HepG2 (cell line): ENCODE measurements around the gene IQCH. TPM values are rescaled to one million over a fixed set of nuclear protein-coding genes. Genes with fewer than 3 reads are reported as not detected.

Source experiments
- ATAC-seq: fragments of 200-7000 bp; cut with Tn5 transposase; 3 replicates; pipeline ENCODE4 v1.9.1; 2020; ENCODE audit warnings: mild to moderate bottlenecking, moderate library complexity
- BruUV-seq: library from RNA; stranded (reverse); fragments of 400-500 nt; replicated peaks from 2 replicates; lab custom pipeline; 2021; lab: Mats Ljungman, UMichigan
- CTCF ChIA-PET: fragments of 300-600 bp; formaldehyde crosslinking; extraction: SDS; loops from one replicate; lab custom pipeline; 2021; ENCODE audit warnings: low total read pairs, inconsistent platforms, low intra/inter-chr PET ratio; lab: Yijun Ruan, JAX
- POLR2A ChIA-PET: fragments of 350-600 bp; sonication (Branson Sonifier 250); formaldehyde crosslinking; loops from one replicate; lab custom pipeline; 2020; ENCODE audit warnings: antibody characterized with exemption, inconsistent platforms; lab: Yijun Ruan, JAX
- DNase-seq: peaks from one replicate; pipeline ENCODE4 v3.0.0-alpha.2; 2015; ENCODE audit warnings: low spot score
- FAIRE-seq: peaks from 3 replicates; lab custom pipeline; 2011; peaks lifted over from hg19 to GRCh38; lab: Jason Lieb, UNC
- H2AFZ ChIP-seq: one replicate; pipeline ENCODE4 v1.6.1; 2011; ENCODE audit warnings: low read length, inconsistent platforms
- H3K27ac ChIP-seq: fragments of 300-600 bp; 3 replicates; pipeline ENCODE4 v1.8.0; 2011; ENCODE audit warnings: mixed run types, mild to moderate bottlenecking, mixed read lengths, low read length, inconsistent platforms; ENCODE audit not compliant: insufficient read depth; ENCODE audit errors: extremely low read length
- H3K27me3 ChIP-seq, 2 experiments: fragments of 200-600 bp in 1 of 2; 2 replicates in 1 of 2; 3 replicates in 1 of 2; pipeline versions ENCODE4 v1.6.0 to v1.8.0; 2011; ENCODE audit warnings: low read length in 2 of 2, mild to moderate bottlenecking in 2 of 2, moderate library complexity in 2 of 2, inconsistent platforms in 1 of 2; ENCODE audit not compliant: insufficient read depth in 2 of 2, control insufficient read depth in 1 of 2
- H3K36me3 ChIP-seq, 2 experiments: fragments of 200-600 bp in 1 of 2; replicated peaks in 1 of 2; 2 replicates in 1 of 2; 3 replicates in 1 of 2; pipeline versions ENCODE4 v1.5.1 to v1.8.0; 2011; ENCODE audit warnings: low read length in 2 of 2, inconsistent platforms in 1 of 2; ENCODE audit not compliant: insufficient read depth in 2 of 2, control insufficient read depth in 1 of 2
- H3K4me1 ChIP-seq: 2 replicates; pipeline ENCODE4 v1.5.1; 2012; ENCODE audit warnings: low read length, inconsistent platforms; ENCODE audit not compliant: insufficient read depth
- H3K4me2 ChIP-seq: 2 replicates; pipeline ENCODE4 v1.6.0; 2011; ENCODE audit warnings: low read depth, low read length, inconsistent platforms
- H3K4me3 ChIP-seq, 3 experiments: fragments of 200-600 bp in 1 of 3; sonication (generic), shearing (Covaris generic) in 1 of 3; replicated peaks in 1 of 3; 2 replicates each; pipeline ENCODE4 v1.5.1; 2011 to 2016; ENCODE audit warnings: low read length in 3 of 3, inconsistent platforms in 2 of 3, low read depth in 2 of 3, mild to moderate bottlenecking in 2 of 3, control low read depth in 1 of 3, mixed read lengths in 1 of 3; ENCODE audit not compliant: insufficient read depth in 1 of 3
- H3K79me2 ChIP-seq: one replicate; pipeline ENCODE4 v1.6.1; 2011; ENCODE audit warnings: low read length, inconsistent platforms; ENCODE audit not compliant: insufficient read depth
- H3K9ac ChIP-seq: 2 replicates; pipeline ENCODE4 v1.6.0; 2011; ENCODE audit warnings: mild to moderate bottlenecking, low read depth, low read length, inconsistent platforms; ENCODE audit not compliant: insufficient read depth
- H3K9me3 ChIP-seq: 2 replicates; pipeline ENCODE4 v1.5.1; 2012; ENCODE audit warnings: mild to moderate bottlenecking, low read length
- H4K20me1 ChIP-seq: 2 replicates; pipeline ENCODE4 v1.6.0; 2011; ENCODE audit warnings: inconsistent platforms, mild to moderate bottlenecking, low read length, moderate library complexity; ENCODE audit not compliant: insufficient read depth
- HDAC2 ChIP-seq: sonication (generic); formaldehyde crosslinking; IDR thresholded peaks from 2 replicates; pipeline ENCODE4 v1.4.0; 2020; ENCODE audit warnings: missing genetic modification reagents
- HDAC6 ChIP-seq: fragments of 200-600 bp; sonication (generic); IDR thresholded peaks from 2 replicates; pipeline ENCODE4 v1.7.0; 2017; ENCODE audit warnings: mild to moderate bottlenecking, antibody characterized with exemption, low read length, low read depth
- NCOA5 ChIP-seq: sonication (generic); formaldehyde crosslinking; IDR thresholded peaks from 2 replicates; pipeline ENCODE4 v1.4.0; 2020; ENCODE audit warnings: missing genetic modification reagents
- TEAD2 ChIP-seq: sonication (generic); formaldehyde crosslinking; IDR thresholded peaks from 2 replicates; pipeline ENCODE4 v1.9.0; 2021; ENCODE audit warnings: missing genetic modification reagents
- ZIK1 ChIP-seq: sonication (generic); formaldehyde crosslinking; IDR thresholded peaks from 2 replicates; pipeline ENCODE4 v1.5.0; 2020; ENCODE audit warnings: mild to moderate bottlenecking, low read depth, missing genetic modification reagents, borderline replicate concordance
- in situ Hi-C: cut with HindIII; loops from 2 replicates; pipeline ENCODE4 v1.10.0; 2017; ENCODE audit warnings: low pct_unique_long_range_greater_than_20kb; ENCODE audit not compliant: extremely low pct_ligation_motif_present
- intact Hi-C: fragments of 100-400 bp; cut with micrococcal nuclease; formaldehyde crosslinking; loops from one replicate; pipeline ENCODE4 v1.10.0; 2022; ENCODE audit not compliant: unreplicated experiment
- polyA plus RNA-seq, 8 experiments: library from polyadenylated mRNA; depleted of rRNA in 3 of 8; stranded (reverse) in 7 of 8; unstranded in 1 of 8; fragments of >200 nt; fragmentation: Illumina TruSeq in 4 of 8; extraction: Trizol in 4 of 8; gene quantifications; 2 replicates each; pipeline versions ENCODE4 v1.2.1 to v1.2.3, GENCODE V29; 2011 to 2016; ENCODE audit warnings: low read depth in 4 of 8, missing spikeins in 1 of 8, mixed read lengths in 1 of 8; ENCODE audit not compliant: insufficient read depth in 1 of 8
- total RNA-seq, 5 experiments: library from RNA; depleted of rRNA; stranded (reverse); fragments of >200 nt; fragmentation: Illumina TruSeq; extraction: Trizol; gene quantifications; 2 replicates each; pipeline ENCODE4 v1.2.3, GENCODE V29; 2016; ENCODE audit warnings: low read depth in 1 of 5
- TF ChIP-seq, protein P1 (sequence below): IDR thresholded peaks from 2 replicates; pipeline ENCODE4 v1.6.1; 2016
- TF ChIP-seq, protein P2 (sequence below): IDR thresholded peaks from 2 replicates; pipeline ENCODE4 v1.6.1; 2016; ENCODE audit warnings: missing biosample characterization, missing genetic modification reagents, low read depth

IQCH gene
- total and polyA plus RNA-seq, 2 of the 13 experiments (the other 11 are each of a cell fraction or from before 2014, with no cell fraction given) = 0.16 to 0.55 TPM

GRCh38 chr15:67343206-67343605 lies 88.6 kb downstream of the IQCH start:
- H3K27ac ChIP-seq = no peak overlapping the region
- H3K4me3 ChIP-seq = no peak overlapping the region
- TF ChIP-seq ZIK1 (CRISPR knock-in tag) = no peak
- TF ChIP-seq, protein P1, sequence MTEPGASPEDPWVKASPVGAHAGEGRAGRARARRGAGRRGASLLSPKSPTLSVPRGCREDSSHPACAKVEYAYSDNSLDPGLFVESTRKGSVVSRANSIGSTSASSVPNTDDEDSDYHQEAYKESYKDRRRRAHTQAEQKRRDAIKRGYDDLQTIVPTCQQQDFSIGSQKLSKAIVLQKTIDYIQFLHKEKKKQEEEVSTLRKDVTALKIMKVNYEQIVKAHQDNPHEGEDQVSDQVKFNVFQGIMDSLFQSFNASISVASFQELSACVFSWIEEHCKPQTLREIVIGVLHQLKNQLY (CRISPR knock-in tag) = no peak
- no peak for TF ChIP-seq HDAC2
- H3K27me3 ChIP-seq = no peaks in the 10 kb centered on the region
- no peaks in the 10 kb centered on the region for H3K4me1 ChIP-seq
- DNase-seq (no peak), FAIRE-seq (no peak), ATAC-seq (no peak)
- no peak overlapping the region for H3K9ac ChIP-seq
- in situ Hi-C loops (no loop called here), intact Hi-C loops (no loop called here)
- H4K20me1 ChIP-seq = no peaks in the 10 kb centered on the region
- no peak overlapping the region for H3K4me2 ChIP-seq
- no peak overlapping the region for H2AFZ ChIP-seq
- POLR2A ChIA-PET = no interaction called here
- BruUV-seq = no TSS peak
- no peaks in the 10 kb centered on the region for H3K79me2 ChIP-seq
- H3K36me3 ChIP-seq = no peaks in the 10 kb centered on the region
- H3K9me3 ChIP-seq = no peaks in the 10 kb centered on the region
- CTCF ChIA-PET = no interaction called here

DNA sequence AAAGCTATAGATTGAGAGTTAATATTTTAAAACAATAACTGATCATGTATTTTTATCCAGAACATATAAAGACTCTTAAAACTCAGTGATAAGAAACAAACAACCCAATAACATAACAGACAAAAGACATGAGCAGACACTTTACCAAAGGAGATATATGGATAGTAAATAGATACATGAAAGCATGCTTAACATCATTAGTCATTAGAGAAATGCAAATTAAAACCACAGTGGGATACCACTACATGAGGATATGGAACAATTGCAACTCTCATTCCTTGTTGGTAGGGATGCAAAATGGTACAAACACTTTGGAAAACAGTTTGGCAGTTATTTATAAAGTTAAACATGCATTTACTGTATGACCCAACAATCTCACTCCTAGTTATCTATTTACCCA lies 95.0 kb downstream of the IQCH start:
- H3K4me1 ChIP-seq = no peaks in the 10 kb centered on the region
- no peak overlapping the region for H2AFZ ChIP-seq
- ATAC-seq (no peak), FAIRE-seq (no peak), DNase-seq (no peak)
- POLR2A ChIA-PET = no interaction called here
- H3K9ac ChIP-seq = no peak overlapping the region
- TF ChIP-seq, protein P2, sequence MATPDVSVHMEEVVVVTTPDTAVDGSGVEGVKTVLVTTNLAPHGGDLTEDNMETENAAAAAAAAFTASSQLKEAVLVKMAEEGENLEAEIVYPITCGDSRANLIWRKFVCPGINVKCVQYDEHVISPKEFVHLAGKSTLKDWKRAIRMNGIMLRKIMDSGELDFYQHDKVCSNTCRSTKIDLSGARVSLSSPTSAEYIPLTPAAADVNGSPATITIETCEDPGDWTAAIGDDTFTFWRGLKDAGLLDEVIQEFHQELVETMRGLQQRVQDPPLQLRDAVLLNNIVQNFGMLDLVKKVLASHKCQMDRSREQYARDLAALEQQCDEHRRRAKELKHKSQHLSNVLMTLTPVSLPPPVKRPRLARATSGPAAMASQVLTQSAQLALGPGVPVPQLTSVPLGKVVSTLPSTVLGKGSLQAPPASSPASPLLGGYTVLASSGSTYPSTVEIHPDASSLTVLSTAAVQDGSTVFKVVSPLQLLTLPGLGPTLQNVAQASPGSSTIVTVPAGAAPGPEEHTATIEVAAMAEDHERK (CRISPR knock-in tag) = no peak
- TF ChIP-seq HDAC6 (no peak), NCOA5 (CRISPR knock-in tag) (no peak), TEAD2 (CRISPR knock-in tag) (no peak)
- H3K79me2 ChIP-seq = no peaks in the 10 kb centered on the region
- no peaks in the 10 kb centered on the region for H3K27me3 ChIP-seq
- H3K9me3 ChIP-seq = no peaks in the 10 kb centered on the region
- in situ Hi-C loops (no loop called here), intact Hi-C loops (no loop called here)
- no peak overlapping the region for H3K4me2 ChIP-seq
- no TSS peak for BruUV-seq
- H4K20me1 ChIP-seq = no peaks in the 10 kb centered on the region
- CTCF ChIA-PET = no interaction called here
- H3K27ac ChIP-seq = no peak overlapping the region
- H3K36me3 ChIP-seq = no peaks in the 10 kb centered on the region
- H3K4me3 ChIP-seq = no peak overlapping the region
